ENCODE data around the gene NSG2. TPM values are rescaled to one million over a fixed set of nuclear protein-coding genes. Genes with fewer than 3 reads are reported as not detected.
"Not testable (repeated sequence)": the region's sequence is repeated elsewhere in the genome, so short reads cannot be mapped to it uniquely, and the experiment has no call there.

NSG2 gene
- total RNA-seq, 1 donor from 2014 or later, result not detected

- Histone ChIP-seq H3K4me1 (no peaks in the 10 kb centered on the region), H3K27ac (no peak overlapping the region), H3K9me3 (no peaks in the 10 kb centered on the region), H3K36me3 (no peaks in the 10 kb centered on the region), H3K27me3 (no peaks in the 10 kb centered on the region), H3K4me3 (no peak overlapping the region)
- ATAC-seq, result no peak
- intact Hi-C loops (cut with DNase I), result no loop called here
- no peak for TF ChIP-seq CTCF (IDR thresholded peaks at IDR 0.05)
- no peak for DNase-seq
Observed at GRCh38 chr5:174146556-174146955, 101.0 kb downstream of the NSG2 start.

- H3K9me3 ChIP-seq; ATAC-seq; H3K4me3 ChIP-seq; H3K27me3 ChIP-seq; H3K27ac ChIP-seq; DNase-seq; H3K4me1 ChIP-seq; H3K36me3 ChIP-seq; intact Hi-C loops (cut with DNase I): not testable (repeated sequence)
Observed at GRCh38 chr5:174147012-174147411, 101.5 kb downstream of the NSG2 start.

GRCh38 chr5:174147551-174147950 lies 102.0 kb downstream of the NSG2 start:
- no peak overlapping the region for H3K27ac ChIP-seq
- no peak overlapping the region for H3K4me3 ChIP-seq
- H3K36me3 ChIP-seq, result no peaks in the 10 kb centered on the region
- H3K9me3 ChIP-seq, result no peaks in the 10 kb centered on the region
- intact Hi-C loops (cut with DNase I), result no loop called here
- no peak for TF ChIP-seq CTCF (IDR thresholded peaks at IDR 0.05)
- H3K27me3 ChIP-seq, result no peaks in the 10 kb centered on the region
- ATAC-seq (no peak), DNase-seq (no peak)
- no peaks in the 10 kb centered on the region for H3K4me1 ChIP-seq

- Histone ChIP-seq H3K4me1 (no peaks in the 10 kb centered on the region), H3K27me3 (no peaks in the 10 kb centered on the region), H3K9me3 (no peaks in the 10 kb centered on the region), H3K27ac (no peak overlapping the region), H3K4me3 (no peak overlapping the region), H3K36me3 (no peaks in the 10 kb centered on the region)
- DNase-seq, result no peak
- intact Hi-C loops (cut with DNase I), result no loop called here
- no peak for ATAC-seq
- TF ChIP-seq CTCF (IDR thresholded peaks at IDR 0.05), result no peak
Observed at GRCh38 chr5:174148721-174149120, 103.2 kb downstream of the NSG2 start.

- intact Hi-C loops (cut with DNase I), result no loop called here
- H3K27ac ChIP-seq, result no peak overlapping the region
- H3K36me3 ChIP-seq, result no peaks in the 10 kb centered on the region
- no peak overlapping the region for H3K4me3 ChIP-seq
- DNase-seq (no peak), ATAC-seq (no peak)
- H3K9me3 ChIP-seq, result no peaks in the 10 kb centered on the region
- H3K4me1 ChIP-seq, result no peaks in the 10 kb centered on the region
- no peaks in the 10 kb centered on the region for H3K27me3 ChIP-seq
- TF ChIP-seq CTCF (IDR thresholded peaks at IDR 0.05), result no peak
Observed at GRCh38 chr5:174149426-174149825, 103.9 kb downstream of the NSG2 start.

GRCh38 chr5:174149989-174150388 lies 104.5 kb downstream of the NSG2 start:
- Histone ChIP-seq H3K36me3 (no peaks in the 10 kb centered on the region), H3K4me3 (no peak overlapping the region), H3K27me3 (no peaks in the 10 kb centered on the region), H3K27ac (no peak overlapping the region), H3K4me1 (no peaks in the 10 kb centered on the region), H3K9me3 (no peaks in the 10 kb centered on the region)
- TF ChIP-seq CTCF (IDR thresholded peaks at IDR 0.05), result no peak
- DNase-seq (no peak), ATAC-seq (no peak)
- intact Hi-C loops (cut with DNase I), result no loop called here
